GM13976 (cell line): Measurements from ENCODE around the gene SECISBP2L.

ENCODE experiments used
- DNase-seq: peaks from one replicate; pipeline ENCODE4 v3.0.0; 2012; ENCODE audit warnings: low spot score
- in situ Hi-C: fragments of 300-500 bp; cut with MboI; formaldehyde crosslinking; loops from one replicate; pipeline ENCODE4 v1.12.0; 2022; ENCODE audit warnings: low sequenced_read_pairs, mixed read lengths, inconsistent platforms; ENCODE audit not compliant: unreplicated experiment
- TF ChIP-seq, protein P1 (sequence below): IDR thresholded peaks from 2 replicates; pipeline ENCODE4 v1.5.1; 2012; ENCODE audit warnings: borderline replicate concordance, mild to moderate bottlenecking; ENCODE audit not compliant: insufficient read depth; ENCODE audit errors: extremely low read depth, missing control alignments, control extremely low read depth

The SECISBP2L gene

DNA sequence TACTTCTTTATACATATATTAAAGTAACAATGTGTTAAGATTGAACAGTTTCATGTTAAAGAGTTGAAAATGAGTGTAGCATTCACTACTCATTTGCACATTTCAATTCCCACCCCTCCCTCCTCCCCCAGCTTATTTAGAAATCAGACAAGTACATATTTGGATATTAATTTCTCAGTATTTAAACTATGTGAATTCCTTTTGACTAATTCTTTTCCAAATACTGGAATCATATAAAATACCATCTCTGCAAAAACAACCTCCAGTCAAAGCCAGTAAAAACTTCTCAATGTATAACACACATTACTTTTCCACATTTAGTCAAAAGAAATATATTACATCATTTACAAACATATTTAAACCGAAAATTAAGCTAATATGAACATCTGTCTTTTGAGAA, 57.1 kb downstream of the SECISBP2L start:
- TF ChIP-seq, protein P1, sequence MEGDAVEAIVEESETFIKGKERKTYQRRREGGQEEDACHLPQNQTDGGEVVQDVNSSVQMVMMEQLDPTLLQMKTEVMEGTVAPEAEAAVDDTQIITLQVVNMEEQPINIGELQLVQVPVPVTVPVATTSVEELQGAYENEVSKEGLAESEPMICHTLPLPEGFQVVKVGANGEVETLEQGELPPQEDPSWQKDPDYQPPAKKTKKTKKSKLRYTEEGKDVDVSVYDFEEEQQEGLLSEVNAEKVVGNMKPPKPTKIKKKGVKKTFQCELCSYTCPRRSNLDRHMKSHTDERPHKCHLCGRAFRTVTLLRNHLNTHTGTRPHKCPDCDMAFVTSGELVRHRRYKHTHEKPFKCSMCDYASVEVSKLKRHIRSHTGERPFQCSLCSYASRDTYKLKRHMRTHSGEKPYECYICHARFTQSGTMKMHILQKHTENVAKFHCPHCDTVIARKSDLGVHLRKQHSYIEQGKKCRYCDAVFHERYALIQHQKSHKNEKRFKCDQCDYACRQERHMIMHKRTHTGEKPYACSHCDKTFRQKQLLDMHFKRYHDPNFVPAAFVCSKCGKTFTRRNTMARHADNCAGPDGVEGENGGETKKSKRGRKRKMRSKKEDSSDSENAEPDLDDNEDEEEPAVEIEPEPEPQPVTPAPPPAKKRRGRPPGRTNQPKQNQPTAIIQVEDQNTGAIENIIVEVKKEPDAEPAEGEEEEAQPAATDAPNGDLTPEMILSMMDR, result no peak
- in situ Hi-C loops, result no loop called here
- no peak for DNase-seq

DNA sequence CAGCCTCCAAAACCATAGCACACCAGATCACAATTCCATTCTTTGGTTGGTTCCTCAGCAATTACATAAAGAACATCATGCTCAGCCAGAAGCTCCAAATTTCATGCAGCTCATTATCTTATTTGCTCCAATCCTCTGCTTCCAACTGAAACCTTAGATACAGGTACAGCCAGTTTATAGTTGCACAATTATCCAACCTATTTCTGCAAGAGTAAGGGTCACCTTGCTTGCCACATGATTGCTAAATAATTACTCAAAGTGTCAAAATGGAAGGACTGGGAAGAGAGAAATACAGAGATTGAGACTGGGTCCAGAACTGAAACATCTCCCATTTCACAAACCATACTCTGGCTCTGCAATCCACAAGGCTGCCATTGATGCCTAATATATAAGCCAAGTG, 59.1 kb downstream of the SECISBP2L start:
- DNase-seq, result no peak
- in situ Hi-C loops, result no loop called here
- TF ChIP-seq, protein P1, result no peak

DNA sequence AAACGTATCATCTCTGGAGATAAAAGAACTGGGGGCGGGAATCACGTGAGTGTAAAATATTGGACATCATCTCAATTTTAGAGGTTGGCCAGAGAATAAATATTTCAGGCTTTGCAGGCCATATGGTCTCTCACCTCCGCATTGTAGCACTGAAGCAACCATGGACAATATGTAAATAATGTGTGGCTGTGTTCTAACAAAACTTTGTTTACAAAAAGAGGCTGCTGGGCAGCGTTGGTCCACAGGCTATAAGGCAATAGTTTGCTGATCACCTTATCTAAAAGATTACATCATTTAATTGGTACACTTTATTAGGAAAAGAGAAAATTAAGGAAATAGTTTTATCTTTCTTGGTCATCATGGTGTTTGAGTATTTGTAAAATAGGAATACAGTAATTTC, 60.0 kb downstream of the SECISBP2L start:
- no peak for DNase-seq
- TF ChIP-seq, protein P1, result no peak
- in situ Hi-C loops, result no loop called here

DNA sequence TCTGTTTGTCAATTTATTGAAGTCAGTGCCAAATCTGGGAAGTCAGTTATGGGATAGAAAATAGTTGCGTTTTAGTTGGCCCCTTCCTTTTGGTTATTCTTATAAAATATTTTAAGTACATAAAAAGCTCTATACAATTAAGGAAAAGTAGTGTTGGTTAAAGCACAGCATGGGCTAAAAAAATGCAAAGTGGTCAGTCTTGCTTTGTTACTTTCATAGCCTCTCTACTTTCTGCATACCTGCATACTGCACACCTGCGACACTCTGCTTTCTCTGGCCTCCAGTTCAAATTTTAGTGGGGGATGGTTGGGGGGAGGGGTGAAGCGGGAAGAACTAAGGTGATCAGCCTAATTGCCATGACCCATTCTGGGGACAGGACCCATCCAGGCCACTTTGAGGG, 60.7 kb downstream of the SECISBP2L start:
- in situ Hi-C loops, result no loop called here
- TF ChIP-seq, protein P1, result no peak
- DNase-seq, result no peak

DNA sequence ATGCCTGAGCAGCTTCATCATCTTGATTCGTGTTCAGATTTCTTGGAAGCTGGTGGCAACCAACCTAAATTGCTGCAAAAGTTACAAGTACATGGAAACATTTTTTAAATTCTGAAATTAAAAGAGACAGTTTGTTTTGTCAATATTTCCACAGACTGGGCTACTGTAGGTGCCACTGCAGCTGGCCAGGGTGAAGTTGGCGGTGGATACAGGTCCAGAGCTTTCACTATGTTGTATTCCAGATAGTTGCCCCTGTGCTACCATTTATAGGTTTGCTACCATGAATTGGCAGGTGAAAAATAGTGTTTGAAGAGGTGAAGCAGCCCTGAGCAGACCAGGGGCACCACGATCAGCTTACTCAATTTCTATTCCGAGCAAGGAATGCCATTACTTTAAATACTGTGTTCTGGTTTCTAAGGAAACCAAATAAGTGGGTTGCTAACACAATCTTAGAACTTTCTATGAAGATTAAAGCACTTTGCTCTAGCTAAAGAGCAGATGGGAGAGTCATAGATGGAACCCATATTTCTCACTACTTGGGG, 61.4 kb downstream of the SECISBP2L start:
- in situ Hi-C loops, result no loop called here
- DNase-seq, result no peak
- TF ChIP-seq, protein P1, result no peak

DNA sequence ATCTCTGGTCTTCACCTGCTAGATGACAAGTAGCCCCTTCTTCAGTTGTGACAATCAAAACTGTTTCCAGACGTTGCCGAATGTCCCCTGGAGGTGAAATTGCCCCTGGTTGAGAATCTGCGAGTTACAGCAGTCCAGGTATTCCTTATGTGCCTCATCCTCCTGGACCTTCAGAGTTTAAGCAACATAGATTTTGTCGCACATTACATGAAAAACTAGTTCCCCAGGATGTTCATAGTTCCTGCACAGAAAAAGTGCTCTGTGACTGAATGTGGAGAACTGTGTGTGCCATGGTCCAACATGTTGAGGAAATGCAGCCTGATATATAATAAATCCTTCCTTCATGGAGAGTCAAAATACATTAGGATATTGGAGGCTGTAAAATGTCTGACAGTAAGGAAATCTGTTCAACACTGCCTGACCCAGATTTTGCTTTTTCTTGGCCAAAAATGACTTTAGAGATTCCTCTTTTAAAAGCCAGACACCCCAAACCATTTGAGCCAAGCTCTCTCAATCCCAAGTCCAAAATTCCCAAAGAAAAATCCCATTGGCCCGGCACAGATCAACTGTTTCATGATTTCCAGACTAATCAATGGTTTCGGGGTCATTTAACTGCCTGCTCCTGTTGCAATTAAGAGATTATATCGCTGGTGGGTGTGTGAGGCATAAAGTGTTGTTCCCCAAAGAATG, 62.1 kb downstream of the SECISBP2L start:
- in situ Hi-C loops, result no loop called here
- TF ChIP-seq, protein P1, result no peak
- DNase-seq, result no peak
